HepG2 (cell line): ENCODE data around the gene NEDD4L. TPM values are rescaled to one million over a fixed set of nuclear protein-coding genes. Genes with fewer than 3 reads are reported as not detected.
"Not testable (repeated sequence)": the region's sequence is repeated elsewhere in the genome, so short reads cannot be mapped to it uniquely, and the experiment has no call there.

ENCODE experiments used
- ATAC-seq: fragments of 200-7000 bp; cut with Tn5 transposase; 3 replicates; pipeline ENCODE4 v1.9.1; 2020; ENCODE audit warnings: mild to moderate bottlenecking, moderate library complexity
- BruUV-seq: library from RNA; stranded (reverse); fragments of 400-500 nt; replicated peaks from 2 replicates; lab custom pipeline; 2021; lab: Mats Ljungman, UMichigan
- CTCF ChIA-PET: fragments of 300-600 bp; formaldehyde crosslinking; extraction: SDS; loops from one replicate; lab custom pipeline; 2021; ENCODE audit warnings: low total read pairs, inconsistent platforms, low intra/inter-chr PET ratio; lab: Yijun Ruan, JAX
- POLR2A ChIA-PET: fragments of 350-600 bp; sonication (Branson Sonifier 250); formaldehyde crosslinking; loops from one replicate; lab custom pipeline; 2020; ENCODE audit warnings: antibody characterized with exemption, inconsistent platforms; lab: Yijun Ruan, JAX
- DNase-seq: peaks from one replicate; pipeline ENCODE4 v3.0.0-alpha.2; 2015; ENCODE audit warnings: low spot score
- FAIRE-seq: peaks from 3 replicates; lab custom pipeline; 2011; peaks lifted over from hg19 to GRCh38; lab: Jason Lieb, UNC
- H2AFZ ChIP-seq: one replicate; pipeline ENCODE4 v1.6.1; 2011; ENCODE audit warnings: low read length, inconsistent platforms
- H3K27ac ChIP-seq: fragments of 300-600 bp; 3 replicates; pipeline ENCODE4 v1.8.0; 2011; ENCODE audit warnings: mixed run types, mild to moderate bottlenecking, mixed read lengths, low read length, inconsistent platforms; ENCODE audit not compliant: insufficient read depth; ENCODE audit errors: extremely low read length
- H3K27me3 ChIP-seq, 2 experiments: fragments of 200-600 bp in 1 of 2; 2 replicates in 1 of 2; 3 replicates in 1 of 2; pipeline versions ENCODE4 v1.6.0 to v1.8.0; 2011; ENCODE audit warnings: low read length in 2 of 2, mild to moderate bottlenecking in 2 of 2, moderate library complexity in 2 of 2, inconsistent platforms in 1 of 2; ENCODE audit not compliant: insufficient read depth in 2 of 2, control insufficient read depth in 1 of 2
- H3K36me3 ChIP-seq, 2 experiments: fragments of 200-600 bp in 1 of 2; replicated peaks in 1 of 2; 2 replicates in 1 of 2; 3 replicates in 1 of 2; pipeline versions ENCODE4 v1.5.1 to v1.8.0; 2011; ENCODE audit warnings: low read length in 2 of 2, inconsistent platforms in 1 of 2; ENCODE audit not compliant: insufficient read depth in 2 of 2, control insufficient read depth in 1 of 2
- H3K4me1 ChIP-seq: 2 replicates; pipeline ENCODE4 v1.5.1; 2012; ENCODE audit warnings: low read length, inconsistent platforms; ENCODE audit not compliant: insufficient read depth
- H3K4me2 ChIP-seq: 2 replicates; pipeline ENCODE4 v1.6.0; 2011; ENCODE audit warnings: low read depth, low read length, inconsistent platforms
- H3K4me3 ChIP-seq, 3 experiments: fragments of 200-600 bp in 1 of 3; sonication (generic), shearing (Covaris generic) in 1 of 3; replicated peaks in 1 of 3; 2 replicates each; pipeline ENCODE4 v1.5.1; 2011 to 2016; ENCODE audit warnings: low read length in 3 of 3, inconsistent platforms in 2 of 3, low read depth in 2 of 3, mild to moderate bottlenecking in 2 of 3, control low read depth in 1 of 3, mixed read lengths in 1 of 3; ENCODE audit not compliant: insufficient read depth in 1 of 3
- H3K79me2 ChIP-seq: one replicate; pipeline ENCODE4 v1.6.1; 2011; ENCODE audit warnings: low read length, inconsistent platforms; ENCODE audit not compliant: insufficient read depth
- H3K9ac ChIP-seq: 2 replicates; pipeline ENCODE4 v1.6.0; 2011; ENCODE audit warnings: mild to moderate bottlenecking, low read depth, low read length, inconsistent platforms; ENCODE audit not compliant: insufficient read depth
- H3K9me3 ChIP-seq: 2 replicates; pipeline ENCODE4 v1.5.1; 2012; ENCODE audit warnings: mild to moderate bottlenecking, low read length
- H4K20me1 ChIP-seq: 2 replicates; pipeline ENCODE4 v1.6.0; 2011; ENCODE audit warnings: inconsistent platforms, mild to moderate bottlenecking, low read length, moderate library complexity; ENCODE audit not compliant: insufficient read depth
- MTF2 ChIP-seq: sonication (generic); formaldehyde crosslinking; IDR thresholded peaks from 2 replicates; pipeline ENCODE4 v1.5.0; 2020; ENCODE audit warnings: missing genetic modification reagents, borderline replicate concordance
- MXD1 ChIP-seq: sonication (generic); formaldehyde crosslinking; IDR thresholded peaks from 2 replicates; pipeline ENCODE4 v1.4.0; 2020; ENCODE audit warnings: mild to moderate bottlenecking, missing genetic modification reagents
- RNF219 ChIP-seq: sonication (generic); formaldehyde crosslinking; IDR thresholded peaks from 2 replicates; pipeline ENCODE4 v1.5.0; 2020; ENCODE audit warnings: mild to moderate bottlenecking, missing genetic modification reagents
- RXRA ChIP-seq: sonication (generic); formaldehyde crosslinking; IDR thresholded peaks from 2 replicates; pipeline ENCODE4 v1.5.1; 2020; ENCODE audit warnings: missing genetic modification reagents
- ZBTB1 ChIP-seq: sonication (generic); formaldehyde crosslinking; IDR thresholded peaks from 2 replicates; pipeline ENCODE4 v1.4.0; 2020; ENCODE audit warnings: missing genetic modification reagents, borderline replicate concordance
- ZSCAN5A ChIP-seq: sonication (generic); formaldehyde crosslinking; IDR thresholded peaks from 2 replicates; pipeline ENCODE4 v1.8.0; 2022; ENCODE audit warnings: mild to moderate bottlenecking, missing genetic modification reagents, borderline replicate concordance
- WGBS: methylation state at CpG from one replicate; pipeline ENCODE4 v1.1.6; 2017; ENCODE audit warnings: low lambda C conversion rate; 5-methylcytosine and 5-hydroxymethylcytosine counted together
- in situ Hi-C: cut with HindIII; loops from 2 replicates; pipeline ENCODE4 v1.10.0; 2017; ENCODE audit warnings: low pct_unique_long_range_greater_than_20kb; ENCODE audit not compliant: extremely low pct_ligation_motif_present
- intact Hi-C: fragments of 100-400 bp; cut with micrococcal nuclease; formaldehyde crosslinking; loops from one replicate; pipeline ENCODE4 v1.10.0; 2022; ENCODE audit not compliant: unreplicated experiment
- polyA plus RNA-seq, 8 experiments: library from polyadenylated mRNA; depleted of rRNA in 3 of 8; stranded (reverse) in 7 of 8; unstranded in 1 of 8; fragments of >200 nt; fragmentation: Illumina TruSeq in 4 of 8; extraction: Trizol in 4 of 8; gene quantifications; 2 replicates each; pipeline versions ENCODE4 v1.2.1 to v1.2.3, GENCODE V29; 2011 to 2016; ENCODE audit warnings: low read depth in 4 of 8, missing spikeins in 1 of 8, mixed read lengths in 1 of 8; ENCODE audit not compliant: insufficient read depth in 1 of 8
- total RNA-seq, 5 experiments: library from RNA; depleted of rRNA; stranded (reverse); fragments of >200 nt; fragmentation: Illumina TruSeq; extraction: Trizol; gene quantifications; 2 replicates each; pipeline ENCODE4 v1.2.3, GENCODE V29; 2016; ENCODE audit warnings: low read depth in 1 of 5
- TF ChIP-seq, protein P1 (sequence below): sonication (generic); formaldehyde crosslinking; IDR thresholded peaks from 2 replicates; pipeline ENCODE4 v1.4.0; 2020; ENCODE audit warnings: missing genetic modification reagents, low read depth, mild to moderate bottlenecking, borderline replicate concordance

Gene NEDD4L
- total and polyA plus RNA-seq, 2 of the 13 experiments (the other 11 are each of a cell fraction or from before 2014, with no cell fraction given): 168 to 390 TPM

GRCh38 chr18:58280191-58280590, 236.2 kb downstream of the NEDD4L start (continued):
- TF ChIP-seq ZSCAN5A (no peak), RNF219 (CRISPR knock-in tag) (no peak), MXD1 (no peak), ZBTB1 (CRISPR knock-in tag) (no peak), RXRA (CRISPR knock-in tag) (no peak), MTF2 (no peak)
- TF ChIP-seq, protein P1, sequence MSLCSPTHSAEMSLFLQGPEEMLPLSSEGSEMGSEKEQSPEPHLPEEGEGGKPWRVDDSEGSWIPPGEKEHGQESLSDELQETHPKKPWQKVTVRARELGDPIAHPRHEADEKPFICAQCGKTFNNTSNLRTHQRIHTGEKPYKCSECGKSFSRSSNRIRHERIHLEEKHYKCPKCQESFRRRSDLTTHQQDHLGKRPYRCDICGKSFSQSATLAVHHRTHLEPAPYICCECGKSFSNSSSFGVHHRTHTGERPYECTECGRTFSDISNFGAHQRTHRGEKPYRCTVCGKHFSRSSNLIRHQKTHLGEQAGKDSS (CRISPR knock-in tag): no peak

GRCh38 chr18:58282872-58283271, 238.8 kb downstream of the NEDD4L start:
- H3K4me2 ChIP-seq, H4K20me1 ChIP-seq, H3K9me3 ChIP-seq, intact Hi-C loops, H3K9ac ChIP-seq, H2AFZ ChIP-seq, BruUV-seq, CTCF ChIA-PET, in situ Hi-C loops, ATAC-seq, H3K27ac ChIP-seq, FAIRE-seq, POLR2A ChIA-PET, DNase-seq, H3K27me3 ChIP-seq, H3K4me3 ChIP-seq, H3K36me3 ChIP-seq: not testable (repeated sequence)
- 98% methylated on average over 11 of the region's 11 CpGs for WGBS
- peaks cover 60% of the 10 kb centered on the region for H3K4me1 ChIP-seq
- peaks cover 50% of the 10 kb centered on the region for H3K79me2 ChIP-seq
